ENCODE data around the gene ZBP1.

Gene ZBP1, protein sequence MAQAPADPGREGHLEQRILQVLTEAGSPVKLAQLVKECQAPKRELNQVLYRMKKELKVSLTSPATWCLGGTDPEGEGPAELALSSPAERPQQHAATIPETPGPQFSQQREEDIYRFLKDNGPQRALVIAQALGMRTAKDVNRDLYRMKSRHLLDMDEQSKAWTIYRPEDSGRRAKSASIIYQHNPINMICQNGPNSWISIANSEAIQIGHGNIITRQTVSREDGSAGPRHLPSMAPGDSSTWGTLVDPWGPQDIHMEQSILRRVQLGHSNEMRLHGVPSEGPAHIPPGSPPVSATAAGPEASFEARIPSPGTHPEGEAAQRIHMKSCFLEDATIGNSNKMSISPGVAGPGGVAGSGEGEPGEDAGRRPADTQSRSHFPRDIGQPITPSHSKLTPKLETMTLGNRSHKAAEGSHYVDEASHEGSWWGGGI

GRCh38 chr20:57620274-57620990 is at the start of gene ZBP1:
Gene ZBP1, minus strand, starts transcription at chr20:57620426. Its CDS starts 131 bp downstream, at chr20:57620295.
- no peak for DNase-seq
- in situ Hi-C loops (cut with MboI; ENCODE audit: low pct_unique_long_range_greater_than_20kb, low sequenced_read_pairs), result loop anchor here (25.0 kb wide), 1 partner anchor 567 kb away; no protein-coding TSS in a partner anchor

- in situ Hi-C loops (cut with MboI; ENCODE audit: low pct_unique_long_range_greater_than_20kb, low sequenced_read_pairs), result no loop called here
- no peak for DNase-seq
These were observed 49.4 kb upstream of the ZBP1 start for GRCh38 chr20:57669632-57670031.

- in situ Hi-C loops (cut with MboI; ENCODE audit: low pct_unique_long_range_greater_than_20kb, low sequenced_read_pairs), result no loop called here
- DNase-seq, result no peak
These were observed 47.9 kb upstream of the ZBP1 start for GRCh38 chr20:57667924-57668782.

DNA sequence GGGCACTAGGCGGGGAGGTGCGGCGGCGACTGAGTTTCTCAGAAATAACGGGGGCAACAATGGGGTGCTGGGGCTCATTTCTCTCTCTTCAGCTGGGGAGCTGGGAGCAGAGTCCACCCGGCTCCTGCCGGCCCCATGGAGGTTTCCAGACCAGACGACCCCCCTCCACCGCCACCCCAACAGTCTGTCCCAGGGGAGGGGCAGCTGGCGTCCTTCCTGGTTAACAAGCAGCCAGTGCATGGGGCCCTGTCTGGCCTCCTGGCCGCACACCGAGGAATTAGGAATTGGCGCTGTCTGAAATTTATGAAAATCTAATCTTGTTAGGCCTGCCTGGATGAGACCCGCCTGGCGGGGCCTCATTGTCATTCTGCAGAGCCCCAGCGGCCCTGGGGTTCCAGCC is 47.2 kb upstream of the ZBP1 start:
- no peak for DNase-seq
- in situ Hi-C loops (cut with MboI; ENCODE audit: low pct_unique_long_range_greater_than_20kb, low sequenced_read_pairs), result no loop called here

- in situ Hi-C loops (cut with MboI; ENCODE audit: low pct_unique_long_range_greater_than_20kb, low sequenced_read_pairs), result no loop called here
- DNase-seq, result no peak
These were observed 46.6 kb upstream of the ZBP1 start for GRCh38 chr20:57666834-57667157.

DNA sequence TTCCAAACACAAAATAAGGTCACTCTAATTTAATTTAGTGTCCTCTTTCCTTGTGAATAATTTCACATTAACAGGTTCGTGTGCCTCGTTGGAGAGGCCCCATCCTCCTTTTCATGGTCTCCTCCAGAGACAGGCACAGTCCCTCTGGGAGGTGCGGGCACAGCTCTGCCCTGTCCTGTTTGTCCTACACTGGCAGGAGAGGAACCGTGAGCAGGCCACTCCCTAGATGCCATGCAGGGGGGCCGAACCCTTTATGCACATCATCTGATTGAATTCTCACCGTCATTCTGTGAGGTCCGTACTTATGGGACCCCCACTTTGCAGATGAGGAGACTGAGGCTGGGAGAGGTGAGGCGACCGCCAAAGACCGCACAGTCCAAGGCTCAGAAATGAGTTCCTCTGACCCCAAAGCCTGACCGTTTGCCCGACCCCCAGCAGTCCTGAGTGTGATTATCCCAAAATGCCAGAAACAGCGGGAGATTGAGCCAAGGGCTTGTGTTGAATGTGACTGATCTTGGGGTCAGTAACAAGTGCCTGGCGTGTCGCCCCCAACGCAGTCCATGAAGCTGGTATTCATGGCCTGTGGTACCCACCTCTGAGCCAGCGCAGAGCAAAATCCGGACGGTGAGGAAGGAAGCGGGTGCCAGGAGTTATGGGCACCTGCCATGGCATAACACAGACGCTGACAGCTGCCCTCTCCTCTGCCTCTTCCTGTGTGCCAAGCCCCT is 46.0 kb upstream of the ZBP1 start:
- no peak for DNase-seq
- in situ Hi-C loops (cut with MboI; ENCODE audit: low pct_unique_long_range_greater_than_20kb, low sequenced_read_pairs), result no loop called here

DNA sequence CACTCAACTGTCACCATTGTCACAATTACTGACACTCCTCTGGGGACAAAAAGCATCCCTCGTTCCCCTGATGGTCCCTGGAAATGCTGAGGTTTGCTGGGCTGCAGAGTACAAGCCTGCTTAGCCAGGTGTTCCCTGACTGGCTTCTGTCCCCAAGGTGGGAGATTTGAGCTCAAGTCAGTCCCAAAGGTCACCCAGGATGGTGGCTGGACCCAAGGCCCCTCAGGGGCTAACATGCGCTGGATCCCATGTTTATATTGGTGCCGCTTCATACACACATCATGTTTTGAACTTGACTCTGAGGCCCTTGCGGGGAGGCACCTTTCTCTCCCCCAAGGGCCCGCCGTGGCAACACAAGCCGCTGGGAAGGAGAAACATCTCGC is 45.4 kb upstream of the ZBP1 start:
- DNase-seq, result no peak

GRCh38 chr20:57664924-57665588 is 44.8 kb upstream of the ZBP1 start:
- no peak for DNase-seq
- in situ Hi-C loops (cut with MboI; ENCODE audit: low pct_unique_long_range_greater_than_20kb, low sequenced_read_pairs), result no loop called here

More for the DNA sequence above, 45.4 kb upstream of the ZBP1 start:
- in situ Hi-C loops (cut with MboI; ENCODE audit: low pct_unique_long_range_greater_than_20kb, low sequenced_read_pairs), result no loop called here

DNA sequence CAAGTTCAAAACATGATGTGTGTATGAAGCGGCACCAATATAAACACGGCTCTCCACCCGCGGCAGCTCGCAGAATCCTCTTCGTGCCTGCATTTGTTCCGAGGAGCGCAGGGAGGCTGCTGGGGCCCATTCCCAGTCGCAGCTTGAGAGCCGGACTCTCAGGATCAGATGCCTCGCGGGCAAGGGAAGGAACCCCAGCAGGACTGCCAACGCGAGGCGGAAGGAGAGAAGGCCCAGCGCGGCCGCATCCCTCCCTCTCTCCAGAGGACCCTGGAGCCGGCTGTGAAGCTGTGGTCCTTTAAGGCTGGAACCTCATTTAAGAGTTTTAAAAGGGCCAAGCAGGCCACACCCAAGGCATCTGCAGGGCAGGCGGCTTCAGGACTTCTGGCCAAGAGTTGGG is 44.2 kb upstream of the ZBP1 start:
- in situ Hi-C loops (cut with MboI; ENCODE audit: low pct_unique_long_range_greater_than_20kb, low sequenced_read_pairs), result no loop called here
- DNase-seq, result no peak

DNA sequence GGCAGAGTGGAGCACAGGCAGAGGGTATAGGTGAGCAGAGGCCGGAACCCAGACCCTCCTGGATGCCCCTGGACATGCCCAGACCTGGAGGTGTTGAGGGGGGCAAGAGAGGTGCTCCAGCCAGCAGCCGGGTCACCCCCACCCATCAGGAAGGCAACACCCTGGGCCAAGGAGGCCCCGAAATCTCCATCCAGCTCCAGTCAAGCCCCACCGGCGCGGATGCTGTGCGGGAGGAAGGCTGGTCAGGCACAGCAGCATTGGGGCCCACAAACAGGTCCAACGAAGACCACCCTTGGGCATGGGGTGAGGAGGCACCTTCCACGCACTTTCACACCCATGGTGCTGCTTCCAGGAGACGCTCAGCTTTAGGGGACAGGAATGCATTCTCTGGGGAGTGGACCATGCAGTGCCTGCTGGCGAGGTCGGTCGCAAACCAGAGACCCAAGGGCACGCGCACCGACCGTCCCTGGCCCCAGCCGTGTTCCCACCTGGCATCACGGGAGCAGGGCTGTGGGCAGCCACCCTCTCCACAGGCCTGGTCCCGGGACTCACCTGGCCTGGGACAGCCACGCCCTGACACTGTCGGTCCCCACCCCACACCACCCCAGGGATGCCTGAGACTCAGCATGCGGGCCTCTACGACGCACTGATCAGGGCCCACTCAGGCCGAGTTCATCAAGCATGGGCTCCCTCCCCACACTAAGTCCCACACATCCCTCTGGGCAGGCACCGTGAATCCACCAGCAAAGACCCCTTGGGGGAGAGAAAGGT is 43.6 kb upstream of the ZBP1 start:
- DNase-seq, result no peak
- in situ Hi-C loops (cut with MboI; ENCODE audit: low pct_unique_long_range_greater_than_20kb, low sequenced_read_pairs), result no loop called here

GRCh38 chr20:57663241-57663640 is 43.0 kb upstream of the ZBP1 start:
- in situ Hi-C loops (cut with MboI; ENCODE audit: low pct_unique_long_range_greater_than_20kb, low sequenced_read_pairs), result no loop called here

DNA sequence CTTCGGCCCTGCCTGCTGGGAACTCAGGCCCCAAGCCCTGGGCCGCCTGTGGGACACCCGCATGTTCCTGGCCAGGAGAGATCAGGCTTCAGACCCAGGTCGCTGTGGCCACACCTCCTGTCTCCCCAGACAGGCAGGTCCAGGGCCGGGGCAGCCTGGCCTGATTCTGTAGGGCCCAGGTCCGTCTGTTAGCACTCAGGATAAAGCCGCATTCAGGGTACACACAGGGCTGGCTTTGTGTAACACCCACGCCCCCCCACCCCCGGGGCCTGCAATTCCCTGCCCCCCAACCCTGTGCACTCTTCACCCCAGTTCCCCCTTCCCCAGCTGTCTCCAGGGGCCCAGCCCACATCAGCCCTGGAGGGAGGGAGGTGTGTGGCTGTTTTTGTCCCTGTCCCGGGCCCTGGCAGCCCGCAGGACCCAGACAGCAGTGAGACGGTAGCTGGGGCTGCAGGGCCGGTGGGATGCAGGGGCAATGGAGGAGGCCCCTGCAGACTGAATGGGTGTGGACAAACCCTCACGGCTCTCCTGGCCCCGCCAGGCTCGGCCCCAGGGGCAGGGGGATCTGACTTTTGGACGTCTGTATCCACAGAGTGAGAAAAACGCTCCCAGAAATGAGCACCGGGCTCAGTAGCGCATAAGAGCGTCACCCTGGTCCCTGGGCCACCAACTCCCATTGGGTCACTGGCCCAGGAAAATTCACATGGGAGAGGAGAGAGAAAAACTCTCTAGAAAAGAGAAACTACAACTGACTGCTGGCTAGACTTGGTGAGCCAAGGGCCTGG is 42.4 kb upstream of the ZBP1 start:
- no peak for DNase-seq
- in situ Hi-C loops (cut with MboI; ENCODE audit: low pct_unique_long_range_greater_than_20kb, low sequenced_read_pairs), result no loop called here

More at GRCh38 chr20:57663241-57663640, 43.0 kb upstream of the ZBP1 start:
- no peak for DNase-seq

DNA sequence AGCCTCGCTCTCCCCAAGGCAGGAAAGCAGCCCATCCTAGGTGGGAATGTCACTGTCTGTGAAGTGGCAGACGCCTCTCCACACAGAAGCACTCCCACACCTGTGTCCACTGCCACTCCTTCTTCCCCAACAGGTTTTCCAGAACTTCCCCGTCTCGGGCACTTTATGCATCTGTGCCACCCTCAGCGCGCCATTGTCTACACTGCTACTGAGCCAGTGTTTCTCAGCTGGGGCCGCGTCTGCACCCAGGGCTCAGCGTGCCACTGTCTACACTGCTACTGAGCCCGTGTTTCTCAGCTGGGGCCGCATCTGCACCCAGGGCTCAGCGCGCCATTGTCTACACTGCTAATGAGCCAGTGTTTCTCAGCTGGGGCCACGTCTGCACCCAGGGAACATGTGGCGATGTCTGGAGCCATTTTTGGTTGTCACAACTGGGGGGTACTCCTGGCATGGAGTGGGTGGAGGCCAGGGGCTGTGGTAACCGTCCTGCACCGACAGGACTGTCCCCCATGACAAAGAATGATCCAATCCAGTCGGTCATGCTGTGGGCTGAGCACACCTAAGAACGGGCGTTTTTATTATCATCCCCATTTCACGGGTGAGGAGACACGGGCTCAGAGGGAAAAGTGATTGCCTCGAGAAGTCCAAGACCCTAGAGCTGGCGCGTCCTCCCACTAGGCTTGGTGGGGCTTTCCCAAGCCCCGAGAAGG is 41.7 kb upstream of the ZBP1 start:
- in situ Hi-C loops (cut with MboI; ENCODE audit: low pct_unique_long_range_greater_than_20kb, low sequenced_read_pairs), result no loop called here
- DNase-seq, result no peak

DNA sequence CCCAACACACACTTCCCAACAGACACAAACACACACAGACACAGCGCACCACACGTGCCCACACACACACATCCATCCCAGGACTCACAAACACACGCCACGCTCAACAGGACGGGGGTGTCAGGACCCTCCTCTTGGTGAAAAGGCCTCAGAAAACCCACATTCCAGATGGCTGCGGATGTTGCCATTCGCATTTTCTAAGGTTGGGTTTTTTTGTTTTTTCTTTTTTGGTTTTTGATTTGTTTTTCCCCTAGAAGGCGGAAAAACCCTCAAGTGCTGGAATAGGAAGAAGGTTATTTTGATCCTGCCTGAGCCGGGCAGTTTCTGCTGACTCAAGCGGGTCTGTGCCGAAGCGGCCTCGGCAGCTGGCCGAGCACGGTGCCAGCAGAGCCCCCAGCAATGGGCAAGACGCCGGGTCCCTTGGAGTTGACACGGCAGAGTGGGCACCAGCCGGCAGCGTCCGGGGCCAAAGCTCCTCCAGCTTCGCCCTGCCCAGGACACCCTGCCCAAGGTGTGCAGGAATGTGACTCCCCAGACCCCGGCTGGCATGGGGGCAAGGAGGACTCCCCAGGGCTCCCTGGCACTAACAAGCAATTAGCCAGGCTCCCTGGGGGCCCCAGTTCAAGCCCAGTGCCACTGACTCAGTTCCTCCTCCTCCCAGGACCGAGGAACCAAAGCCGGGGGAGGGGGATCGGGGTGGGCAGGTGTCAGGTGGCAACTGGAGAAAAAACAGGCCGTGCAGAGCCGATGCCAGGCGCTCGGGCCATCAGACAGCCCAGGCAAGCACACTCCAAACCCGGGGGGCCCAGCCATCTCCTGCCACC is 40.9 kb upstream of the ZBP1 start:
- DNase-seq, result no peak
- in situ Hi-C loops (cut with MboI; ENCODE audit: low pct_unique_long_range_greater_than_20kb, low sequenced_read_pairs), result no loop called here

- no peak for DNase-seq
- in situ Hi-C loops (cut with MboI; ENCODE audit: low pct_unique_long_range_greater_than_20kb, low sequenced_read_pairs), result no loop called here
These were observed 40.1 kb upstream of the ZBP1 start for GRCh38 chr20:57660181-57660921.
